Prostate gland (tissue), 2 donors: ENCODE results near the gene CAMKK1. TPM values are rescaled to one million over a fixed set of nuclear protein-coding genes. Genes with fewer than 3 reads are reported as not detected.
A peak's percentile ranks its signal among the peaks of the same experiment; 100 is the strongest.
"Not testable (repeated sequence)": the region's sequence is repeated elsewhere in the genome, so short reads cannot be mapped to it uniquely, and the experiment has no call there.

ENCODE experiments used
- DNase-seq: peaks from one replicate; pipeline ENCODE4 v3.0.0-alpha.2; 2019; ENCODE audit warnings: low spot score
- H3K27ac ChIP-seq, 2 donors: fragments of 200-600 bp; sonication (generic); 2 replicates each; pipeline ENCODE4 v1.5.1; 2017 to 2019
- H3K27me3 ChIP-seq: fragments of 200-600 bp; sonication (generic); replicated peaks from 2 replicates; pipeline ENCODE4 v1.5.1; 2019; ENCODE audit not compliant: insufficient read depth
- H3K36me3 ChIP-seq, 2 donors: fragments of 200-600 bp; sonication (generic); 1 replicate in 1 of 2; 2 replicates in 1 of 2; pipeline versions ENCODE4 v1.5.1 to v1.8.1; 2017 to 2019
- H3K4me1 ChIP-seq: fragments of 200-600 bp; sonication (generic); replicated peaks from 2 replicates; pipeline ENCODE4 v1.5.1; 2019
- H3K4me3 ChIP-seq, 2 donors: fragments of 200-600 bp; sonication (generic); 2 replicates each; pipeline ENCODE4 v1.5.1; 2017 to 2019
- H3K9me3 ChIP-seq: fragments of 200-600 bp; sonication (generic); 2 replicates; pipeline ENCODE4 v1.5.1; 2017
- CTCF ChIP-seq, 4 experiments: fragments of 200-600 bp in 2 of 4; fragments of 450-650 bp in 2 of 4; sonication (generic) in 2 of 4; IDR thresholded peaks; 1 replicate in 3 of 4; 2 replicates in 1 of 4; pipeline ENCODE4 v1.5.1; 2016 to 2019; ENCODE audit warnings: antibody characterized with exemption in 4 of 4, mild to moderate bottlenecking in 2 of 4, moderate library complexity in 2 of 4
- POLR2A ChIP-seq: fragments of 450-650 bp; IDR thresholded peaks from one replicate; pipeline ENCODE4 v1.6.1; 2016; ENCODE audit warnings: antibody characterized with exemption, mild to moderate bottlenecking
- POLR2AphosphoS5 ChIP-seq: sonication (generic); formaldehyde crosslinking; IDR thresholded peaks from one replicate; pipeline ENCODE4 v1.6.1; 2017; ENCODE audit warnings: antibody characterized with exemption
- WGBS: methylation state at CpG from one replicate; pipeline ENCODE4 v1.1.5; 2018; 5-methylcytosine and 5-hydroxymethylcytosine counted together
- intact Hi-C: fragments of 100-400 bp; cut with DNase I; formaldehyde crosslinking; loops from one replicate; pipeline ENCODE4 v1.14.2; 2022
- total RNA-seq, 2 donors: library from RNA; depleted of rRNA; stranded (reverse); fragments of >200 nt; gene quantifications; one replicate each; pipeline ENCODE4 v1.1.0, GENCODE V29; 2016

The CAMKK1 gene
- total RNA-seq, 2 donors from 2014 or later: 2.0 to 12.8 TPM

GRCh38 chr17:3846437-3847164 lies 46.3 kb downstream of the CAMKK1 start:
- no peak for TF ChIP-seq POLR2AphosphoS5
- TF ChIP-seq POLR2A: no peak
- TF ChIP-seq CTCF (IDR thresholded peaks at IDR 0.05): no peak
- Histone ChIP-seq H3K4me1 (peaks cover 5% of the 10 kb centered on the region), H3K4me3 (no peak overlapping the region), H3K27me3 (no peaks in the 10 kb centered on the region), H3K27ac (no peak overlapping the region), H3K36me3 (no peaks in the 10 kb centered on the region), H3K9me3 (no peaks in the 10 kb centered on the region)
- no peak for DNase-seq
- whole genome bisulfite sequencing: 47% methylated on average over 17 of the region's 17 CpGs
- intact Hi-C loops: loop anchor here (5.0 kb wide), 1 partner anchor 109 kb away; no protein-coding TSS in a partner anchor

GRCh38 chr17:3845621-3846436 lies 47.0 kb downstream of the CAMKK1 start, which contains the start of gene NCBP3:
Gene NCBP3 (minus strand): TSS chr17:3846246. CDS start chr17:3846223, 23 bp downstream.
- H3K27ac ChIP-seq: peak within 1 kb of the TSS; percentile 83 to 84
- intact Hi-C loops: loop anchor here (5.0 kb wide), 1 partner anchor 109 kb away; no protein-coding TSS in a partner anchor
- WGBS: 1% methylated on average over 46 of the region's 76 CpGs

GRCh38 chr17:3845291-3845620 lies 47.6 kb downstream of the CAMKK1 start:
- no peak for DNase-seq
- intact Hi-C loops: loop anchor here (5.0 kb wide), 1 partner anchor 108 kb away; no protein-coding TSS in a partner anchor
- Histone ChIP-seq H3K27me3 (no peaks in the 10 kb centered on the region), H3K27ac (peak overlapping the region; percentile 83 to 84), H3K4me3 (peak overlapping the region; percentile 80 to 93), H3K9me3 (no peaks in the 10 kb centered on the region), H3K36me3 (no peaks in the 10 kb centered on the region), H3K4me1 (peaks cover 5% of the 10 kb centered on the region)
- TF ChIP-seq POLR2AphosphoS5 (no peak), CTCF (IDR thresholded peaks at IDR 0.05) (no peak), POLR2A (no peak)
- WGBS: 0% methylated on average over 8 of the region's 8 CpGs

More at GRCh38 chr17:3845621-3846436, 47.0 kb downstream of the CAMKK1 start, which contains the start of gene NCBP3:
- TF ChIP-seq POLR2A (peak; percentile 86), CTCF (IDR thresholded peaks at IDR 0.05) (peak; percentile 83 to 98 (median 96)), POLR2AphosphoS5 (peak; percentile 93)
- Histone ChIP-seq H3K27me3 (no peaks in the 10 kb centered on the region), H3K36me3 (no peaks in the 10 kb centered on the region), H3K4me3 (peak within 1 kb of the TSS; percentile 80 to 93), H3K4me1 (peaks cover 5% of the 10 kb centered on the region), H3K9me3 (no peaks in the 10 kb centered on the region)
- DNase-seq: peak; percentile 86

GRCh38 chr17:3844556-3844955 lies 48.3 kb downstream of the CAMKK1 start:
- H3K9me3 ChIP-seq, H3K4me1 ChIP-seq, DNase-seq, intact Hi-C loops, H3K36me3 ChIP-seq, H3K27ac ChIP-seq, H3K4me3 ChIP-seq, H3K27me3 ChIP-seq: not testable (repeated sequence)
- WGBS: 94% methylated on average over 19 of the region's 19 CpGs

- no peak for DNase-seq
- no peak overlapping the region for H3K27ac ChIP-seq
- no peaks in the 10 kb centered on the region for H3K27me3 ChIP-seq
- no peak overlapping the region for H3K4me3 ChIP-seq
- H3K4me1 ChIP-seq: peaks cover 5% of the 10 kb centered on the region
- TF ChIP-seq CTCF (IDR thresholded peaks at IDR 0.05) (peak in 2 of 4 experiments; percentile 28 to 48), POLR2A (no peak), POLR2AphosphoS5 (no peak)
- no peaks in the 10 kb centered on the region for H3K36me3 ChIP-seq
- 37% methylated on average over 3 of the region's 3 CpGs for WGBS
- intact Hi-C loops: no loop called here
- no peaks in the 10 kb centered on the region for H3K9me3 ChIP-seq
Measured at GRCh38 chr17:3843935-3844516, 48.8 kb downstream of the CAMKK1 start.
